ENCODE results near the gene ATPAF2.
"Not testable (repeated sequence)": the region's sequence is repeated elsewhere in the genome, so short reads cannot be mapped to it uniquely, and the experiment has no call there.

The ATPAF2 gene

DNA sequence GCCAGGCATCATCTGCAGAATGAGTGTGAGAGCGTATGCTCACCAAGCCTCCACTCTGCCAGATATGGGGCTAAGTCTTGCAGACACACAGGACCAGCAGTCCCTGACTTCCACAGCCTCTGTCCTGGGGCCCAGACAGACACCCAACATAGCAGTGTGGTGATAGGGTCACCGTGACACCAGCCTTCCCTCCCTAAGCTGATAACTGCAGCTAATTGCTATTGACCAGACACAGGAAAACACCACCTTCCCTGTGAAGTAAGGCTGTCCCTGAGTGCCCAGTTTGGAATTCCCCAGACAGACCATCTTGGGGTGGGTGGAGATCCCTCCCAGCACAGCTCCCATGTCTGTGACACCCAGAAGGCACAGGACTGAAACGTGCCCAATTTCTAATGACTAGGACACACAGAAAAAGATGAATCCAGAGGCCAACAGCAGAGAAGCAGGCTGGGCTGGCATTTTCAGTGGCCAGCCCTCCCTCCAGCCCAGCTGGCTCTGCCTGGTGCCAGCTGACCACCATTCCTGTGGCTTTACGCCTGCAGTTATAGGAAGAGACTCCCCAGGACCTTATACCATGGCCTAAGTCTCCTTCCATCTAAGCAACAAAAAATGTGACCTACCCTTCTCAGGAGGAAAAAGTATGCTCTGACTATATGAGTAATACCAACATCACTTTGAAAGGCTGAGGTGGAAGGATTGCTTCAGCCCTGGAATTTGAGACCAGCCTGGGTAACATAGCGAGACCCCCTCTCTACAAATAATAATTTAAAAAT lies 30.3 kb downstream of the ATPAF2 start:
- no peak for DNase-seq

DNA sequence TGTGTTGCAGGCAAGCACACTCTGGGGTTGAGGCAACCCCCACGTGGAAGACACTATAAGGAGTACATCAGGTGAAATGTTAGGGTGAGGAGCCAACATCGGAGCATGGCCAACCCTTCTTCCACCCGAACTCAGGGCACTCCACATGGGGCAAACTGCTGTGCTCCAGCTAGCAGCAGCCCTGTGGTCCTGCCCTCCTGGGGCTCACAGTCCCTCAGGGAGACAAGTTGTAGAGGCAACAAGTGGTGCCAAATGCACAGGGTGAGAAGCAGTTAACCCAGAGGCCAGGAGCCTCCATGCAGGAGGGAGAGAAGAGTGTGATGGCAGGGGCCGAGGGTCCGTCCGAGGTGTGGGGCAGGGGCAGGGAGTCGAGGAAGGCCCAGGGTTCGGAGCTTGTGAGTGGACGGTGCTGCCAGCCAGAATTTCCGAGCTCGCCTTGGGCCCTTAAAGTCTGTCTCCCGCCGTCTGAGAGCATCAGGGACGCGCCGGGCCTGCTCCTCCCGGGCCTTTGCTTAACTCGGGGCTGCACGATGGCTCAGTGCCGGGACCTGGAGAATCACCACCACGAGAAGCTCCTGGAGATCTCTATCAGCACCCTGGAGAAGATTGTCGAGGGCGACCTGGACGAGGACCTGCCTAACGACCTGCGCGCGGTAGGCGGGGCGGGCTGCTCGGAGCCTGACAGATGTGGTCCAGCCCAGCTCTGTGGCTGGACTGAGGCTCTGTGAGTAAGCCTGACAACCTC lies 32.3 kb downstream of the ATPAF2 start:
- DNase-seq, result no peak

DNA sequence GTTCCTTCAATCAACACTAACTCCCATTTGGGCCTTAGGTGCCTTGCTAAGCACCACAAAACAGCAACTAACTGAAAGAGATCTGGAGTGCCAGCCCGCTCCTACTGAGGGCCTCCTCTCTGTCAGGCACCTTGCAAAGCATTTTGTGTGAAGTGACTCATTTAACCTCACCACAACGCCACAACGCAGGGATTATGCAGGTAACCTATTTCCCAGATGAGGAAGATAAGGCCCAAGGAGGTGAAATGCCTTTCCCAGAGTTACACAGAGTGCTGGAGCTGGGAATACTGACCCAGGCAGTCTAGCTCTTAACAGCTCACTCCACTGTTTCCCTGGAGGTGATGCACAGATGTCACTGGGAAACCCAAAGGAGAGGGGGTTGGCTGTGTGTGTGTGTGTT lies 33.5 kb downstream of the ATPAF2 start:
- no peak for DNase-seq

DNA sequence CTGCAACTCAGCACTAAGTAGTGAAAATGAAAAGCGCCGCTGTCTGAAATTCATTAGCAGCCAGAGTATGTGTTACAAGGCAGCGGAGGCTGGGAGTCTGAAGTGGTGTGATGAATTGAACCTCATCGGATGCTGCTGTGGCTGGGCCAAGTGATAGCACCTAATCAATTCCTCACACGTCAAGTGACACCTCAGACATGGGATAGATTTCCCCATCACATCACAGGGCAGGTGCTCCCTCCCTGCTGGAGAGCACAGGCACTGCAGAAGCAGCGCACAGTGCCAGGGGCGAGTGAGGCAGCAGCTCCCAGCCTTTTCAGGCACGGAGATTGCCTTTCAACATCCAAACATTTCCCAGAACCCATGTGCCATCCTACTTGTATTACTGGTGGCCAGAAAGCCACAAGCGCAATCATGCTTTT lies 34.1 kb downstream of the ATPAF2 start:
- DNase-seq, result no peak

DNA sequence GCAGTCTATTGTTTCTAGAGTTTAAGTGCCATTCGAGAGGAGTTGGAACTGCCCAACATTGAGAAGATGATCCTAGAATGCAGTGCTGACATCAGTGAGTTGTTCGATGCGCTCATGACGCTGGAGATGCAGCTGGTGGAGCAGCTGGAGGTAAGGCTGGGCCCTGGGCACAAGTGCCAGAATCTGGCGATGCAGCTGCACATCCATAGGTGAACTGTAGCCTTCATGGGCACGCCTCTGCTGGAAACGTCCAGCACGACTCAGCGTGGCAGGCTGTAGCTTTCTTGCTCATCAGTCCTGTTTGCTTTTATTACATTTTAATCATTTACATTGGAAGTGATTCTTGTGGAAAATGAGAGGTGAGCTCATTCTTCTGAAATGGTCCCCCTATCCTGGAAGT lies 34.6 kb downstream of the ATPAF2 start:
- no peak for DNase-seq

DNA sequence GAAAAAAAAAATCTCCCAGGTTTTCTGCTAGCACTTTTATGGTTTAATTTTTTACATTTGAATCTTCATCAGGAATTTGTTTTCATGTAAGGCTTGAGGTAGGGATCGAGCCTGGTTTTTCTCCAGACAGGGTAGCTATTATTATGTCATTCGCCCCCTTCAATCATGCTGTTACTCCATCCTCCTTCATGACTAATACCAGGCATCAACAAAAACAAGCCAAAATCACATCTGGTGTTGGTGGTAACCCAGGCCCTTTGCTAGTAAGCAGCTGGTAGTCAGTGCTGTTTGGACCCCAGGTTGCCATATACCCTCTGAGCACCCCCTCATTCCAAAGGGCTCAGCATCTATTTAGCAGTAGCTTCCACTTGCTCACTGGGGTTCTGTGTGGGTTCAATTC lies 36.8 kb downstream of the ATPAF2 start:
- DNase-seq, result no peak

DNA sequence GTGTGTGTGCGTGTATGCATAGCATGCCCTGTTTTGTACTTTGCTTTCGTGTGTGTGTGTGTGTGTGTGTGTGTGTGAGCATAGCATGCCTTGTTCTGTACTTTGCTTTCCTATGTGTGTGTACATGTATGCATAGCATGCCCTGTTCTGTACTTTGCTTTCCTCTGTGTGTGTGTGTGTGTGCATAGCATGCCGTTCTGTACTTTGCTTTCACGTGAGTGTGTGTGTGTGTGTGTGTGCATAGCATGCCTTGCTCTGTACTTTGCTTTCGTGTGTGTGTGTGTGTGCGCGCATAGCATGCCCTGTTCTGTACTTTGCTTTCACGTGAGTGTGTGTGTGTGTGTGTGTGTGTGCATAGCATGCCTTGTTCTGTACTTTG lies 38.9 kb downstream of the ATPAF2 start:
- DNase-seq, result no peak

DNA sequence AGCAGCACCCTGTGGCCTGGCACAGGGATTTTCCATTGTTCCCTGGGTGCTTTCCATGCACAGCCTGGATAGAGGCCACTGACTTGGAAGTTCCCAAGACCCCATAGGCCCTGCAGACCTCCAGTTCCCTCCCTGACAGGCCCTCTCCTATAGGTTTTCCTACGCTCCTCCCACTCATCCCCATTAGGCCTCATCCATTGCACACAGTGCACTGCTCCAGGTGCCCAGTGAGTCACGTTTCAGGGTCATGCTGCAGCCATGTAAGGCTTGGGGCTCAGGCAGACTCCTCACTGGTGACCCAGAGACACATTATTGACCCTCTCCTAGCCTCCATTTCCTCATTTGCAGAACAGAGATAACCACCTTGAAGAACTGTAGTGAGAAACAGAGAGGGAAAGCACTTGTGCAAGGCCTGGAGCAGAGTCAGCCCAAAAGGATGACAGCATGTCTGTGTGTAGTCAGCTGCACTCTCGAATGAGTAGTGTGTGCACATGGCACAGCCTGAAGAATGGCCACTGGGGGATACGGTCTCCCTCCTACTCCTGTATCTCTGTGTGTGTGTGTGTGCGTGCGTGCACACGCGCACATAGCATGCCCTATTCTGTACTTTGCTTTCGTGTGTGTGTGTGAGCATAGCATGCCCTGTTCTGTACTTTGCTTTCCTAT lies 39.5 kb downstream of the ATPAF2 start:
- no peak for DNase-seq

DNA sequence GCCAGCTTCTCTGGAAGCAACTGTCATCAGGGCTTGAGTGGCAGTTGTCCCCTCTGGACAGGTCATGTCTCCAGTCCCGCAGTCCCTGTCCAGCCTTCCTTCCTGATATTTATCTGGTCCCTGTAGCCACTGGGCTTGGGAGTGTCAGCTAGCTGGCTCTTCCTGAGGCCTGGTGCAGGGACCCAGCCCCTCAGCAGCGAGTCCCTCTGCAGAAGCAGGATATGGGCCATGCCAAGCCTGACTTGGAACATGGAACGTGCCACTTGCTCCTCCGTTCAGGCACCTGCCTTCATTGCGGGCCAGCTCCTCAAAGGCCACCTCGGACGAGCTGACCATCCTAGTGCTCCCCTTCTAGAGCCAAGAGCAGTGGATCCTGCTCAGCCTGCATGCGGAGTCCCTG lies 40.0 kb downstream of the ATPAF2 start:
- DNase-seq, result no peak

DNA sequence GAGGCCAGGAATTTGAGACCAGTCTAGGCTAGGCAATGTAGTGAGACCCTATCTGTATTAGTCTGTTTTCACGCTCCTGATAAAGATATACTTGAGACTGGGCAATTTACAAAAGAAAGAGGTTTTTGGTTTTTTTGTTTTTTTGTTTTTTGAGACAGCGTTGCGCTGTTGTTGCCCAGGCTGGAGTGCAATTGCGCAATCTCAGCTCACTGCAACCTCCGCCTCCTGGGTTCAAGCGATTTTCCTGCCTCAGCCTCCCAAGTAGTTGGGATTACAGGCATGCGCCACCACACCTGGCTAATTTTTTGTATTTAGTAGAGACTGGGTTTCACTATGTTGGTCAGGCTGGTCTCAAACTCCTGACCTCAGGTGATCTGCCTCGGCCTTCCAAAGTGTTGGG lies 43.1 kb downstream of the ATPAF2 start:
- not testable (repeated sequence) for DNase-seq

DNA sequence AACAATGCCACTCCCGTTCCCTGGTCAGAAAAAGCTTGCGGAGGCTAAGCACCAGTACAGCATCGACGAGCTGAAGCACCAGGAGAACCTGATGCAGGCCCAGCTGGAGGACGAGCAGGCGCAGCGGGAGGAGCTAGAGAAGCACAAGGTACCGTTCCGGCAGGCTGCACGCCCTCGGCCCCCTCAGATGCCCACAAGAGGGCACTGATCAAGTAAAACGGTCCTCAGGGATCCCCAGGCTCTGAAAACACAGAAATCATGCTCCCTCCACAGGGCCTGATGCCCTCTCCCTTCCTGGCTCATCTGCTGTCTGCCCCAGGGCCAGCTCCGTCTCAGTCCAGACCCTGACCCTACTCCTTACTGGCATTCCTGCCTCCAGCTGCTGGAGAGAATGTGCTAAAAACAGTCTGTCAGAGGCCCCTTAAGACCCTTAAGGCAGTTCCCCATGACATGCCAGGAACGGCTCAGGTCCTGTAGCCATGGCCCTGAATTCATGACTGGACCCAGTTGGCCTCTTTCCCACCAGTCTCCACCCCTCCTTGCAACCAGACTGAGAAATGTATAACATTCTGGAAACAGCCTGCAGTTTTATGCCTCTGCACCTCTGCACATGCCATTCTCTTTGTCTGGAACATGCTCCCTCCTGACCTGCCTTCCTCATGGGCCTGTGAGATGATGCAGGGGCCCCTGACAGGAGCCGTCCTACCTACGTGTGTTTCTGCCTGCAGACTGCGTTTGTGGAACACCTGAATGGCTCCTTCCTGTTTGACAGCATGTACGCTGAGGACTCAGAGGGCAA lies 44.5 kb downstream of the ATPAF2 start:
- DNase-seq, result no peak

DNA sequence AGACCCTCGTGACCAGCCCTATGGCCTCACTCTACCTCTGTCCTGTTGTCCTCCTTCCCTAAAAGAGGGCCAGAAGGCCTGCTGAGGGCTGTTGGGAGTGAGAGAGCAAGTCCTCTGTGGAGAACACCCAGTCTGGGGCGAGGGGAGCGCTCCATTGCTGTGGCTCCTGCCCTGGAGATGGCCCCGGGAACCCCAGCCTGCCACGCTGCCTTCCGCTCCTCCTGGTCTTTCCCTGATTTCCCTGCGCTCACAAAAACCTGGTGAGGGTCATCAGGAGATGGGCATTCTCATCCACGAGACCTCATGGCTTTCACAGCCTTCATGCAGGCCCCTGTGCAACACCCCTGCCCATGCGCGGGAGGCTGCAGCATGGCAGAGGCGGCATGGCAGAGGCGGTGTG lies 45.1 kb downstream of the ATPAF2 start:
- no peak for DNase-seq

DNA sequence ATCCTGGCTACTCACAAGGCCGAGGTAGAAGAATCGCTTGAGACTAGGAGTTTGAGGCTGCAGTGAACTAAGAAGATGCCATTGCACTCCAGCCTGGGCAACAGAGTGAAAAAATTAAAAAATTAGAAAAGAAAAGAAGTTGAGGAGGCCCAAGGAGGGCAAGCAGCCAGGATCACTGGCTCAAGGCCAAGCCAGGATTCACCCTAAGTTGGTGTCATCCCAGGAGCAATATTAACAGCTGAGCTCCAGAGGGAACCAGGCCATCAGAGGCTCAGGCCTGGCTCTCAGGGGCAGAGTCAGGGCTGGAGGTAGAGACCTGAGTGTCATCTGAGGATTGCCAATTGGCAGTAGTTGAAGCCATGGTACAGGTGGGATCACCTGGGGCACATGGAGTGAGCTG lies 45.6 kb downstream of the ATPAF2 start:
- no peak for DNase-seq

DNA sequence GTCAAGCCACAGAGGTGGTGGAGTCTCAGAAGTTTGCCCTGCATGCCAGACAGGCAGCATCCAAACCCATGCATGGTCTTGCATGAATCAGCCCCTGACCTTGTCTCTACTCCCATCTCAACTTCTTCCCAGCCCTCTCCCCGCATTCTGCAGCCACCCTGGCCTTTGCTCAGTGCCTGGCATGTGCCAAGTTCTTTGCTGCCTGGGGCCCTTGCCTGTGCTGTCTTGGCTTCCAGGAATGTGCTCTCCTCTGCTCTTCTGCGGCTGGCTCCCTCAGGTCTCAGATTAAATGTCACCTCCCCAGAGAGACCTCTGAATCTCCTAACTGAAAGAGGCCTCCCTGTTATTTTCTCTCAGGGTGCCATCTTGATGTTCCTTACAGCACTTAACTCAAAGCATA lies 48.7 kb downstream of the ATPAF2 start:
- DNase-seq, result no peak

DNA sequence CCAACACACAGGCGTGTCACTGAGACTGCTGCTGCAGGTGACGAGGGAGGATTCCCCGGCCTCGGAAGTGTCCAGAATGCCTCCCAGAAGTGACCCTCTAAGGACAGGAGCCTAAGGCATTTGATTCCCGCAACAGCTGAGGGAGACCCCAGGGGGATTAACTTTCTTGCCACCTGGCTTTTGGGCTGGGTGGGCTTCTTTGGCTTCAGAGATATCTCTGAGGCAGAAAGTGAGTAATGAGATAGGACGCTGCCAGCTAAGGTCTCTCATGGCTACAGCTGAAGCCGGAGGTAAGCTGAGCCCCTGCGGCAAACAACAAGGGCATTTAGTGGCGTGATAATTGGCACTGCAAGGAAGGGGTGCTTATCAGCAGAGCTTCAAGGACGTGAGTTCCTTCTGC lies 49.4 kb downstream of the ATPAF2 start:
- no peak for DNase-seq

DNA sequence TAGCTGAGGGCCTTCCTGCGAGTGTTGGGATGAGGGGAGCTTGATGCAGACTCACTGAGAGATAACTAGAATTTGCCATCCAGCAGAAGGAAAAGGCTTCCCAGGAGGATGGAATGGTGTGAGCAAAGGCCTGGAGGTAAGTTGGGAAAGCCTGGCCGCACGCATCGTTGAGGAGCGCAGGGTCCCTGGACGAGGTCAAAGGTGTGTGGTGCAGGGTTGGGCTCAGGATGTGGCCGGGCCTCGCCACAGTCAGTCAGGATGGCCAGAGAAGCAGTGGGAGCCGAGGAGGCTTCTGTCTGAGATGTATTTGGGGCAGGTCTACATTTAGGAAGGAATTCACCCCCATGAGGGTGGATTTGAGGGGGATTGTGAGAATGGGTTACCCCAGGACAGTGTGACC lies 49.9 kb downstream of the ATPAF2 start:
- DNase-seq, result no peak

DNA sequence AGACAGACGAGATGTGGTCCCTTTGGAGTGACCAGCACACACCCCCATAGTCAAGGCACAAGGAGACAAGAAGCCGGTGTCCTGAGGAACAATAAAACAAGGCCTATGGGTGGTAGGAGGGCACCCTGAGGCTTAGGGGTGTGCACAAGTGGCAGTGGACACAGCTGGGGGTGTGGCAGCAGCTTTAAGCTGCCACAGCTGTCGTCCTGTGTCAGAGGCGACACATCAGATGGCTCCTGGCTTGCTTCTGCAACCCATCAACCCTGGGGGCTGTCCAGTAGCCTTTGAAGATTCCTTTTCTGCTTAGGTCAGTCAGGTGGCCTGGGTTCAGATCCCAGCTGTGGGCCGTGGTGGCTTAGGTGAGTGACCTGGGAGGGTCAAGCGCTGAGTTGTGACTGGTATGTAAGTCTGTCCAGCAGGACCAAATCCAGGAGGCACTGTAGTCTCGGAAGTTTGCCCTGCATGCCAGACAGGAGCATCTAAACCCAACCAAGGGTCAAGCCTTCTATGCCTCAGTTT lies 50.5 kb downstream of the ATPAF2 start:
- no peak for DNase-seq

DNA sequence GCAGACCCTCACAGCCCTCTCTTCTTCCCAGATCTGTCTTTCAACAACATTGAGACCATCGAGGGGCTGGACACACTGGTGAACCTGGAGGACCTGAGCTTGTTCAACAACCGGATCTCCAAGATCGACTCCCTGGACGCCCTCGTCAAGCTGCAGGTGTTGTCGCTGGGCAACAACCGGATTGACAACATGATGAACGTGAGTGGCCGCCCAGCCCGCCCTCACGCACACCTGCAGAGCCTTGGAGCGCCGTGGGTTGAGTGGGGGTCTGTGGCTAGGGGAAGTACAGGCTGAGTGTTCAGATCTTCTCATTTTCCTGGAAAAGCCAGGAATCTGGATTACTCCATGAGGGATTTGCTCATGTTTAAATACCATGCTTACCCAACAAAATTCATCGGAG lies 51.1 kb downstream of the ATPAF2 start:
- no peak for DNase-seq

DNA sequence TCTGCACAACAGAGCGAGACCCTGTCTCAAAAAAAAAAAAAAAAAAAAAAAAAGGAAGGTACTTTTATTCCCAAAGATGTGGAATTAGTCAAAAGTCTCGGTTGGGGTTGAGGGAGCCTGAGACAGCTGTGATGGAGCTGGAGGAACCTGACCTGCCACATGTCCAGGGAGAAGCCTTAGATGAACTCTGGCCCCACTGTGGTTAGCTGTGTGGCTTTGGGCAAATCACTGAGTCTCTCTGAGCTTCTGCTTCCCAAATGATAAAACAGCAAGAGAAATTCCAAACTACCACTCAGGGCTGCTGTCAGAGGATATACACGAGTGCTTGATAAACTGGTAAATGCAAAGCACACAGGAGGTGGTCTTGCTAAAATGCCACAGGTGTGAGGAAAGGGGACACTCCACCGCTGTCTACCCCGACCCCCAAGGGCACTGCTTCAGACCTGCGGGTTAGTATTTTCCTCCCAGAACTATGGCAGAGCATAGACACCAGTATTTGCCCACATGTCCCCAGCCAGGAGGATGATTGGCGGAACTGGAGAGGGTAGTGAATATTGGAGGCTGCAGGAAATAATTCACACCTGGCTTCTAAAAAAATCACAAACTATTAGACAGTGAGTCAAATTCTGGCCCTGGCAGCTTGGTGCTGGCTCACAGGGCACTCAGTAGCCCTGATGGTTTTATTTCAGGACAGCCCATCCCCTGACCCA lies 51.6 kb downstream of the ATPAF2 start:
- DNase-seq, result no peak

DNA sequence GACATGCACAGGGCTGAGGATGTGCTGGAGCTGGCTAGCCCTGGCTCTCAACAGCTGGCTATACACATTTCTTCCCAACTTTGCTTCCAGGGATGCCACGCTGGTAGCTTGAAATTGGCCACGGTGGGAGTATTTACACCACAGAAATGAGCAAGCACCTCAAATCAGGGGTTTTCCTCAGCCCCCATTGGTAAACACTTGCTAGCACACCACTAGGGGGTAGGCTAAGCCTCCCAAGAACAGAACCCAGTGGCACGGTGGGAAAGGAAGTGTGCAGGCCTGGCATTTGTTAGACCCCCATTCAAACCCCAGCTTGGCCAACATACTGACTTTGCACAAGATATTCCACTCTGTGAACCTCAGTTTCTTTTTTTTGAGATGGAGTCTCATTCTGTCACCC lies 53.4 kb downstream of the ATPAF2 start:
- no peak for DNase-seq

DNA sequence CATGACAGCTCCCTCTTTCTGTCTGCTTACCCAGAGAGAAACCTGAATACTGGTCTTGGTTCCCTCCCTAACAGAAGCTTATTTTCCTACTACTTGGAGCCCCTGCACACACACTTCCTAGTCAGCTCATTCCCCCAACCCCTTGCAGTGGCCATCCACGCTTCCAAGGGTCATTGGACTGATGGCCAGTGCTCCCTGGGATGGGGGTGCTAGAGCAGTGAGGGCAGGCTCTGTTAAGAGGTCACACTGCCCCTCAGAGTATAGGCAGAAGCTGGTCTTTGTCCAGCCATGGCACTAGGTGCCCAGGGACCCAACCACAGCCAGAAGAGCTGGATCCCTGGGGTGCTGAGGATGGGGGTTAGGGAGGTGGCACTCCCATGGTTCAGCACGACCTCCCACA lies 53.8 kb downstream of the ATPAF2 start:
- no peak for DNase-seq

DNA sequence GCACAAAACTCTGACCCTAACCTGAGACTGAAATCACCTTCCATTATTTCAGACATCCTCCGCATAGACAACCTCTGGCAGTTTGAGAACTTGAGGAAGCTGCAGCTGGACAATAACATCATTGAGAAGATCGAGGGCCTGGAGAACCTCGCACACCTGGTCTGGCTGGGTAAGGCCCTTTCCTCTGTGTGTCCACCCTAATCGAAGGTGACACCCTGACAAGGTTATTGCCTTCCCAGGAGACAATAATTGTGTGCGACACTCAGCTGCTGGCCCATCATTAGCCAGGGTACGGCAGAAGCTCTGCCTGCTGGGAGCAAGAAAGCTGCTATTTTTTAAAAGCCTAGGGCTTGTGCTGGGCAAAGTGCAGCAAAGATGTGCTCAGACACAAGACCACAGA lies 55.2 kb downstream of the ATPAF2 start:
- no peak for DNase-seq
